Measurements from ENCODE around the gene DEFB128. TPM values are rescaled to one million over a fixed set of nuclear protein-coding genes. Genes with fewer than 3 reads are reported as not detected.
"Not testable (repeated sequence)": the region's sequence is repeated elsewhere in the genome, so short reads cannot be mapped to it uniquely, and the experiment has no call there.

Gene DEFB128
- total RNA-seq, 1 experiment from 2014 or later = not detected

- ChIA-PET CTCF (interaction anchor here (0.7 to 4.9 kb wide), 5 partner anchors 8 to 48 kb away, joined by 3 to 30 read pairs (median 6); no protein-coding TSS in a partner anchor), POLR2A (interaction anchor here (0.6 to 1.3 kb wide), 2 partner anchors 16 to 97 kb away, joined by 3 to 4 read pairs; no protein-coding TSS in a partner anchor)
- Mint-ChIP-seq H3K27ac (ENCODE audit: low read depth, unreplicated experiment) (no peak overlapping the region), H3K4me1 (ENCODE audit: insufficient read depth, unreplicated experiment) (no peaks in the 10 kb centered on the region), H3K9me3 (ENCODE audit: unreplicated experiment) (no peaks in the 10 kb centered on the region), H3K4me3 (ENCODE audit: unreplicated experiment) (no peak overlapping the region), H3K27me3 (ENCODE audit: insufficient read depth, unreplicated experiment) (peaks cover 73% of the 10 kb centered on the region), H3K36me3 (ENCODE audit: insufficient read depth, unreplicated experiment) (no peaks in the 10 kb centered on the region)
- TF ChIP-seq, protein P1, sequence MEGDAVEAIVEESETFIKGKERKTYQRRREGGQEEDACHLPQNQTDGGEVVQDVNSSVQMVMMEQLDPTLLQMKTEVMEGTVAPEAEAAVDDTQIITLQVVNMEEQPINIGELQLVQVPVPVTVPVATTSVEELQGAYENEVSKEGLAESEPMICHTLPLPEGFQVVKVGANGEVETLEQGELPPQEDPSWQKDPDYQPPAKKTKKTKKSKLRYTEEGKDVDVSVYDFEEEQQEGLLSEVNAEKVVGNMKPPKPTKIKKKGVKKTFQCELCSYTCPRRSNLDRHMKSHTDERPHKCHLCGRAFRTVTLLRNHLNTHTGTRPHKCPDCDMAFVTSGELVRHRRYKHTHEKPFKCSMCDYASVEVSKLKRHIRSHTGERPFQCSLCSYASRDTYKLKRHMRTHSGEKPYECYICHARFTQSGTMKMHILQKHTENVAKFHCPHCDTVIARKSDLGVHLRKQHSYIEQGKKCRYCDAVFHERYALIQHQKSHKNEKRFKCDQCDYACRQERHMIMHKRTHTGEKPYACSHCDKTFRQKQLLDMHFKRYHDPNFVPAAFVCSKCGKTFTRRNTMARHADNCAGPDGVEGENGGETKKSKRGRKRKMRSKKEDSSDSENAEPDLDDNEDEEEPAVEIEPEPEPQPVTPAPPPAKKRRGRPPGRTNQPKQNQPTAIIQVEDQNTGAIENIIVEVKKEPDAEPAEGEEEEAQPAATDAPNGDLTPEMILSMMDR (IDR thresholded peaks at IDR 0.05; ENCODE audit: unreplicated experiment) = no peak
- no TSS peak for BruUV-seq (replicated peaks)
- intact Hi-C loops (cut with micrococcal nuclease) = no loop called here
- no peak for DNase-seq (ENCODE audit: unreplicated experiment)
Observed at GRCh38 chr20:227439-228105, 38.1 kb upstream of the DEFB128 start.

- DNase-seq (ENCODE audit: unreplicated experiment) = no peak
- H3K27ac Mint-ChIP-seq (ENCODE audit: low read depth, unreplicated experiment) = no peak within 1 kb of the TSS
- no peaks in the 10 kb centered on the region for H3K9me3 Mint-ChIP-seq (ENCODE audit: unreplicated experiment)
- intact Hi-C loops (cut with micrococcal nuclease) = no loop called here
- no peak within 1 kb of the TSS for H3K4me3 Mint-ChIP-seq (ENCODE audit: unreplicated experiment)
- BruUV-seq (replicated peaks) = no TSS peak
- H3K27me3 Mint-ChIP-seq (ENCODE audit: insufficient read depth, unreplicated experiment) = peaks cover 80% of the 10 kb centered on the region
- ChIA-PET CTCF (interaction anchor here (0.5 to 4.9 kb wide), 5 partner anchors 9 to 104 kb away, joined by 3 to 30 read pairs (median 6); no protein-coding TSS in a partner anchor), POLR2A (interaction anchor here (0.6 to 1.3 kb wide), 2 partner anchors 17 to 97 kb away, joined by 3 to 4 read pairs; no protein-coding TSS in a partner anchor)
- TF ChIP-seq, protein P1 (IDR thresholded peaks at IDR 0.05; ENCODE audit: unreplicated experiment) = no peak
- H3K4me1 Mint-ChIP-seq (ENCODE audit: insufficient read depth, unreplicated experiment) = no peaks in the 10 kb centered on the region
- H3K36me3 Mint-ChIP-seq (ENCODE audit: insufficient read depth, unreplicated experiment) = no peaks in the 10 kb centered on the region
Observed at GRCh38 chr20:226958-227357, 37.4 kb upstream of the DEFB128 start, which contains the start of gene DEFB129. Gene DEFB129 (plus strand): TSS chr20:227258. CDS start chr20:227289, 31 bp downstream.

- H3K4me1 Mint-ChIP-seq (ENCODE audit: insufficient read depth, unreplicated experiment); H3K27ac Mint-ChIP-seq (ENCODE audit: low read depth, unreplicated experiment): not testable (repeated sequence)
- CTCF ChIA-PET = interaction anchor here (0.9 to 4.9 kb wide), 4 partner anchors 10 to 119 kb away, joined by 3 to 30 read pairs (median 9); no protein-coding TSS in a partner anchor
Observed at GRCh38 chr20:225879-226278, 36.4 kb upstream of the DEFB128 start.

DNA sequence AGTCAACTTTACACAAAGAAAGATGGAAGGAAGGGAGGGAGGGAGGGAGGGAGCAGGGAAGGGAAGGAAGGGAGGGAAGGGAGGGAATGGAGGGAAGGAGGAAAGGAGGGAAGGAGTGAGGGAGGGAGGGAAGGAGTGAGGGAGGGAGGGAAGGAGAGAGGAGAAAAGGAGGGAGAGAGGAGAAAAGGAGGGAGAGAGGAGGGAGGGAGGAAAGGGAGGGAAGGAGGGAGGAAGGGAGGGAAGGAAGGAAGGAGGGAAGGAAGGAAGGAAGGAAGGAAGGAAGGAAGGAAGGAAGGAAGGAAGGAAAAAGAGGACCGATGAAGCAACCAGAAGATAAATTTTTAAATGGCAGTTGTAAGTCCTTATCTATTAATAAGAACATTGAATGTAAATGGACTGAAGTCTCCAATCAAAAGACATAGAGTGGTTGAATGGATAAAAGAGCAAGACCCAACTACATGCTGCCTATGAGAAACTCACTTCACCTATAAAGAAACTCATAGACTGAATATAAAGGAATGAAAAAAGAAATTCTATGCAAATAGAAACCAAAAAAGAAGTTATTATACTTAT, 31.8 kb upstream of the DEFB128 start:
- BruUV-seq (replicated peaks) = no TSS peak
- Mint-ChIP-seq H3K4me1 (ENCODE audit: insufficient read depth, unreplicated experiment) (no peaks in the 10 kb centered on the region), H3K36me3 (ENCODE audit: insufficient read depth, unreplicated experiment) (no peaks in the 10 kb centered on the region), H3K27me3 (ENCODE audit: insufficient read depth, unreplicated experiment) (peaks cover 72% of the 10 kb centered on the region), H3K9me3 (ENCODE audit: unreplicated experiment) (no peaks in the 10 kb centered on the region), H3K4me3 (ENCODE audit: unreplicated experiment) (no peak overlapping the region), H3K27ac (ENCODE audit: low read depth, unreplicated experiment) (no peak overlapping the region)
- ChIA-PET POLR2A (no interaction called here), CTCF (interaction anchor here (3.2 kb wide), 1 partner anchor 45 kb away, joined by 19 read pairs; no protein-coding TSS in a partner anchor)
- TF ChIP-seq, protein P1 (IDR thresholded peaks at IDR 0.05; ENCODE audit: unreplicated experiment) = no peak
- no peak for DNase-seq (ENCODE audit: unreplicated experiment)
- intact Hi-C loops (cut with micrococcal nuclease) = no loop called here

More at GRCh38 chr20:225879-226278, 36.4 kb upstream of the DEFB128 start:
- POLR2A ChIA-PET = interaction anchor here (0.8 kb wide), 1 partner anchor 184 kb away, joined by 3 read pairs; no protein-coding TSS in a partner anchor
- BruUV-seq (replicated peaks); H3K9me3 Mint-ChIP-seq (ENCODE audit: unreplicated experiment); DNase-seq (ENCODE audit: unreplicated experiment); intact Hi-C loops (cut with micrococcal nuclease); H3K36me3 Mint-ChIP-seq (ENCODE audit: insufficient read depth, unreplicated experiment); H3K4me3 Mint-ChIP-seq (ENCODE audit: unreplicated experiment): not testable (repeated sequence)
- peaks cover 90% of the 10 kb centered on the region for H3K27me3 Mint-ChIP-seq (ENCODE audit: insufficient read depth, unreplicated experiment)

Measured in MCF 10A (cell line).